Activated CD4-positive, alpha-beta T cell treated with anti-CD3 and anti-CD28 coated beads, Interleukin-2, Interleukin-4, amounts not matched to agents 100 ng/mL and 50 ng/mL, durations not matched to agents 16 hours and 8 hours (primary cell): ENCODE results near the gene ALPG.
"Not testable (repeated sequence)": the region's sequence is repeated elsewhere in the genome, so short reads cannot be mapped to it uniquely, and the experiment has no call there.

Source experiments
- DNase-seq: peaks from one replicate; pipeline ENCODE4 v3.0.0-alpha.2; 2020; ENCODE audit warnings: low spot score

ALPG gene

GRCh38 chr2:232406556-232407310 lies at the start of gene ALPG:
TSS of gene ALPG (plus strand) at chr2:232406844. CDS start at chr2:232406895, 51 bp downstream.
- no peak for DNase-seq

GRCh38 chr2:232361646-232362045 lies 45.0 kb upstream of the ALPG start:
- DNase-seq, result no peak

GRCh38 chr2:232362174-232362900 lies 44.3 kb upstream of the ALPG start:
- DNase-seq, result no peak

GRCh38 chr2:232363064-232363783 lies 43.4 kb upstream of the ALPG start:
- not testable (repeated sequence) for DNase-seq

GRCh38 chr2:232363784-232364615 lies 42.6 kb upstream of the ALPG start:
- DNase-seq, result peak; percentile 38

- not testable (repeated sequence) for DNase-seq
Measured at GRCh38 chr2:232364806-232365594, 41.6 kb upstream of the ALPG start.

GRCh38 chr2:232365621-232366321 lies 40.9 kb upstream of the ALPG start:
- peak; percentile 11 for DNase-seq

- not testable (repeated sequence) for DNase-seq
Measured at GRCh38 chr2:232366461-232366860, 40.2 kb upstream of the ALPG start.

GRCh38 chr2:232367016-232367415 lies 39.6 kb upstream of the ALPG start:
- no peak for DNase-seq

- DNase-seq, result no peak
Measured at GRCh38 chr2:232367591-232368233, 38.9 kb upstream of the ALPG start.

- DNase-seq, result no peak
Measured at GRCh38 chr2:232368311-232368731, 38.3 kb upstream of the ALPG start.

- DNase-seq, result no peak
Measured at GRCh38 chr2:232369126-232369951, 37.3 kb upstream of the ALPG start.

- not testable (repeated sequence) for DNase-seq
Measured at GRCh38 chr2:232370007-232370406, 36.6 kb upstream of the ALPG start.

- DNase-seq, result no peak
Measured at GRCh38 chr2:232372231-232373208, 34.1 kb upstream of the ALPG start.

- DNase-seq, result no peak
Measured at GRCh38 chr2:232374356-232374755, 32.3 kb upstream of the ALPG start.

- DNase-seq, result no peak
Measured at GRCh38 chr2:232375164-232375563, 31.5 kb upstream of the ALPG start.

GRCh38 chr2:232376260-232376659 lies 30.4 kb upstream of the ALPG start:
- DNase-seq, result no peak

GRCh38 chr2:232376713-232377112 lies 29.9 kb upstream of the ALPG start:
- no peak for DNase-seq
